Measurements from ENCODE around the gene NXN. TPM values are rescaled to one million over a fixed set of nuclear protein-coding genes. Genes with fewer than 3 reads are reported as not detected.
"Not testable (repeated sequence)": the region's sequence is repeated elsewhere in the genome, so short reads cannot be mapped to it uniquely, and the experiment has no call there.

NXN gene
- total RNA-seq, 1 donor from 2014 or later: 44.3 TPM

- intact Hi-C loops (cut with DNase I): no loop called here
- DNase-seq (ENCODE audit: low spot score) (no peak), ATAC-seq (no peak)
These were observed 14.1 kb downstream of the NXN start for GRCh38 chr17:965311-965989.

- no peak for DNase-seq (ENCODE audit: low spot score)
- intact Hi-C loops (cut with DNase I): no loop called here
- ATAC-seq: no peak
These were observed 14.7 kb downstream of the NXN start for GRCh38 chr17:964876-965275.

- ATAC-seq (no peak), DNase-seq (ENCODE audit: low spot score) (no peak)
- intact Hi-C loops (cut with DNase I): no loop called here
These were observed 16.9 kb downstream of the NXN start for GRCh38 chr17:962670-963069.

- intact Hi-C loops (cut with DNase I): no loop called here
- ATAC-seq: no peak
These were observed 17.4 kb downstream of the NXN start for GRCh38 chr17:962166-962565.

GRCh38 chr17:958712-959451 is 20.7 kb downstream of the NXN start:
- DNase-seq (ENCODE audit: low spot score) (no peak), ATAC-seq (no peak)
- intact Hi-C loops (cut with DNase I): no loop called here

More at GRCh38 chr17:962166-962565, 17.4 kb downstream of the NXN start:
- DNase-seq (ENCODE audit: low spot score): no peak

- intact Hi-C loops (cut with DNase I): no loop called here
- DNase-seq (ENCODE audit: low spot score): no peak
- ATAC-seq: no peak
These were observed 21.6 kb downstream of the NXN start for GRCh38 chr17:957856-958421.

- intact Hi-C loops (cut with DNase I): no loop called here
- ATAC-seq (no peak), DNase-seq (ENCODE audit: low spot score) (no peak)
These were observed 22.7 kb downstream of the NXN start for GRCh38 chr17:956905-957304.

GRCh38 chr17:954431-955164 is 25.0 kb downstream of the NXN start:
- intact Hi-C loops (cut with DNase I): no loop called here
- peak; percentile 52 for ATAC-seq
- DNase-seq (ENCODE audit: low spot score): no peak

- ATAC-seq: no peak
- DNase-seq (ENCODE audit: low spot score): no peak
- intact Hi-C loops (cut with DNase I): no loop called here
These were observed 25.8 kb downstream of the NXN start for GRCh38 chr17:953767-954166.

GRCh38 chr17:952592-952991 is 27.0 kb downstream of the NXN start:
- DNase-seq (ENCODE audit: low spot score); ATAC-seq; intact Hi-C loops (cut with DNase I): not testable (repeated sequence)

GRCh38 chr17:951325-952132 is 28.0 kb downstream of the NXN start:
- ATAC-seq (peak; percentile 19), DNase-seq (ENCODE audit: low spot score) (no peak)
- intact Hi-C loops (cut with DNase I): no loop called here

GRCh38 chr17:949623-950303 is 29.8 kb downstream of the NXN start:
- DNase-seq (ENCODE audit: low spot score) (no peak), ATAC-seq (no peak)
- intact Hi-C loops (cut with DNase I): no loop called here

- intact Hi-C loops (cut with DNase I): no loop called here
- ATAC-seq (peak; percentile 80), DNase-seq (ENCODE audit: low spot score) (no peak)
These were observed 31.2 kb downstream of the NXN start for GRCh38 chr17:948284-948852.

- ATAC-seq: no peak
- DNase-seq (ENCODE audit: low spot score): no peak
- intact Hi-C loops (cut with DNase I): no loop called here
These were observed 32.9 kb downstream of the NXN start for GRCh38 chr17:946510-947236.

- ATAC-seq (no peak), DNase-seq (ENCODE audit: low spot score) (no peak)
- intact Hi-C loops (cut with DNase I): no loop called here
These were observed 33.9 kb downstream of the NXN start for GRCh38 chr17:945672-946071.

GRCh38 chr17:944266-944826 is 35.2 kb downstream of the NXN start:
- no peak for DNase-seq (ENCODE audit: low spot score)
- intact Hi-C loops (cut with DNase I): no loop called here
- ATAC-seq: no peak

GRCh38 chr17:935485-935884 is 44.1 kb downstream of the NXN start:
- DNase-seq (ENCODE audit: low spot score): no peak
- no peak for ATAC-seq
- intact Hi-C loops (cut with DNase I): no loop called here

Data from sciatic nerve (tissue), 2 donors.